Measurements from ENCODE around the gene ERCC2.
"Not testable (repeated sequence)": the region's sequence is repeated elsewhere in the genome, so short reads cannot be mapped to it uniquely, and the experiment has no call there.

The ERCC2 gene
- 9.4 to 30.6 (median 21.9) reads per million in 9 experiments for total RNA-seq

- Mint-ChIP-seq H3K36me3 (ENCODE audit: insufficient read depth) (peaks cover 18% of the 10 kb centered on the region), H3K27ac (peak within 1 kb of the TSS; percentile 89 to 94), H3K27me3 (peaks cover 8% of the 10 kb centered on the region in 2 donors), H3K4me3 (peak within 1 kb of the TSS; percentile 78 to 81), H3K9me3 (no peaks in the 10 kb centered on the region), H3K4me1 (ENCODE audit: low read depth in 2 of 2) (peaks cover 5 to 10% of the 10 kb centered on the region in 2 donors)
- ATAC-seq (replicated peaks) (peak; percentile 98), DNase-seq (peak; percentile 100)
Measured at GRCh38 chr19:45370410-45371204, at the start of gene ERCC2. Gene ERCC2 (minus strand): TSS chr19:45370573. CDS start chr19:45370540, 33 bp downstream.

DNA sequence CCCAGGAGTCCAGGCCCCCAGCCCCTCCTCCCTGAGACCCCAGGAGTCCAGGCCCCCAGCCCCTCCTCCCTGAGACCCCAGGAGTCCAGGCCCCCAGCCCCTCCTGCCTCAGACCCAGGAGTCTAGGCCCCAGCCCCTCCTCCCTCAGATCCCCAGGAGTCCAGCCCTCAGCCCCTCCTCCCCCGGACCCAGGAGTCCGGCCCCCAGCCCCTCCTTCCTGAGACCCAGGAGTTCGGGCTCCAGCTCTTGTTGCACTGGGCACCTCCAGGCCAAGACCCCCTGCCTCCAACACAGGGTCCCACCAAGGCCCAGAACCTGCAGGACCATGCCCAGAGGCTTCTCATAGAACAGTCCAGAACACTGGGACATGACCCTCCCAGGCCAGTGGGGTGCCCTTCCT lies 49.5 kb upstream of the ERCC2 start:
- Mint-ChIP-seq H3K36me3 (ENCODE audit: insufficient read depth) (peaks cover 24% of the 10 kb centered on the region), H3K27ac (peak overlapping the region in 1 of 2 donors; percentile 89), H3K9me3 (no peaks in the 10 kb centered on the region), H3K27me3 (no peaks in the 10 kb centered on the region), H3K4me1 (ENCODE audit: low read depth in 2 of 2) (peaks cover 34 to 36% of the 10 kb centered on the region in 2 donors), H3K4me3 (no peak overlapping the region)
- ATAC-seq (replicated peaks) (no peak), DNase-seq (no peak)

- H3K4me3 Mint-ChIP-seq, result peak overlapping the region in 1 of 2 donors; percentile 25
- H3K27ac Mint-ChIP-seq, result no peak overlapping the region
- H3K9me3 Mint-ChIP-seq, result no peaks in the 10 kb centered on the region
- DNase-seq (no peak), ATAC-seq (replicated peaks) (no peak)
- no peaks in the 10 kb centered on the region for H3K27me3 Mint-ChIP-seq
- peaks cover 31 to 33% of the 10 kb centered on the region in 2 donors for H3K4me1 Mint-ChIP-seq (ENCODE audit: low read depth in 2 of 2)
- H3K36me3 Mint-ChIP-seq (ENCODE audit: insufficient read depth), result peaks cover 27% of the 10 kb centered on the region
Measured at GRCh38 chr19:45419396-45419795, 49.0 kb upstream of the ERCC2 start.

DNA sequence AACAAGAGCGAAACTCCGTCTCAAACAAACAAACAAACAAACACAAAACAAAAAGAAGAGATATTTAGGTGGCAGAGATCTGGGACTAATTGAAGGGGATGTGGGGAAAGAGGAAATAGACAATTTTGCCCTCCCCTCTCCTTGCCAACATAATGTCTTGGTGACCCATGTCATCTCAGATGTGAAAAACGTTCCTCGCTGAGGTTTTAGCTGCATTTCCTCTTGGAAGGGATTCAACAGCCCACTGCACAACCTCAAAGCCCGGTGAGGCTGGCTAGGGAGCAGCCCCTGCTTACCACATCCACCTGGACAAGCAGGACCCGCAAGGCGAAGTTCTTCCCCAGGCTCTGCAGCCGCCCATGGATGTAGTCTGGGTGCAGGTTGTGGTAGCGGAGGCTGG lies 48.4 kb upstream of the ERCC2 start:
- no peak overlapping the region for H3K27ac Mint-ChIP-seq
- H3K9me3 Mint-ChIP-seq, result no peaks in the 10 kb centered on the region
- H3K27me3 Mint-ChIP-seq, result no peaks in the 10 kb centered on the region
- no peak overlapping the region for H3K4me3 Mint-ChIP-seq
- ATAC-seq (replicated peaks), result no peak
- peaks cover 32% of the 10 kb centered on the region for H3K36me3 Mint-ChIP-seq (ENCODE audit: insufficient read depth)
- no peak for DNase-seq
- H3K4me1 Mint-ChIP-seq (ENCODE audit: low read depth in 2 of 2), result peaks cover 25 to 28% of the 10 kb centered on the region in 2 donors

- Mint-ChIP-seq H3K36me3 (ENCODE audit: insufficient read depth) (peaks cover 43% of the 10 kb centered on the region), H3K27ac (no peak overlapping the region), H3K9me3 (no peaks in the 10 kb centered on the region), H3K4me3 (no peak overlapping the region), H3K4me1 (ENCODE audit: low read depth in 2 of 2) (peaks cover 11 to 17% of the 10 kb centered on the region in 2 donors), H3K27me3 (no peaks in the 10 kb centered on the region)
- ATAC-seq (replicated peaks) (no peak), DNase-seq (no peak)
Measured at GRCh38 chr19:45417151-45417550, 46.8 kb upstream of the ERCC2 start.

GRCh38 chr19:45414468-45414867 lies 44.1 kb upstream of the ERCC2 start:
- H3K4me1 Mint-ChIP-seq (ENCODE audit: low read depth in 2 of 2), result peaks cover 3 to 6% of the 10 kb centered on the region in 2 donors
- H3K4me3 Mint-ChIP-seq, result no peak overlapping the region
- H3K27me3 Mint-ChIP-seq, result no peaks in the 10 kb centered on the region
- peak overlapping the region in 1 of 2 donors; percentile 86 for H3K27ac Mint-ChIP-seq
- H3K36me3 Mint-ChIP-seq (ENCODE audit: insufficient read depth), result peaks cover 40% of the 10 kb centered on the region
- no peaks in the 10 kb centered on the region for H3K9me3 Mint-ChIP-seq
- DNase-seq (no peak), ATAC-seq (replicated peaks) (no peak)

DNA sequence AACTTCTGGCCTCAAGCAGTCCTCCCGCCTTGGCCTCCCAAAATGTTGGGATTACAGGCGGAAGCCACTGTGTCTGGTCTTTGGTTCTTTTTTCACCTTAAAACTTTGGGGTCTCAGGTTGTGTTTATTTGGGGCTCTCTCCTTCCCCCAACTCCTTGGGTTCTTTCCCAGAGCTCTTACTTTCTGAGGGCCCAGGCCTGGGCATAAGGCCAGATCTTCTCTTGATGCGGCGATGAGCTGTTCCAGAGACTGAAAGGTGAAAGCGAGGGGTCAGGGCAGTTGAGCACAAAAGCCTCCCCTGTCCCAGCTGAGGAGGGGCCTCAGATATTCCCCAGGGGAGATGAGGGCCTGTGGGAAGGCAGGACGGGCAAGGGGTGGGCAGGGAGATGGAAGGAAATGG lies 43.1 kb upstream of the ERCC2 start:
- ATAC-seq (replicated peaks) (no peak), DNase-seq (no peak)
- peaks cover 0 to 3% of the 10 kb centered on the region in 2 donors for H3K4me1 Mint-ChIP-seq (ENCODE audit: low read depth in 2 of 2)

GRCh38 chr19:45410330-45410729 lies 40.0 kb upstream of the ERCC2 start:
- H3K27me3 Mint-ChIP-seq; H3K4me3 Mint-ChIP-seq; DNase-seq; H3K27ac Mint-ChIP-seq; H3K9me3 Mint-ChIP-seq; ATAC-seq (replicated peaks): not testable (repeated sequence)
- peaks cover 12 to 15% of the 10 kb centered on the region in 2 donors for H3K4me1 Mint-ChIP-seq (ENCODE audit: low read depth in 2 of 2)
- H3K36me3 Mint-ChIP-seq (ENCODE audit: insufficient read depth), result peaks cover 42% of the 10 kb centered on the region

More for the DNA sequence above, 43.1 kb upstream of the ERCC2 start:
- Mint-ChIP-seq H3K27me3 (no peaks in the 10 kb centered on the region), H3K9me3 (no peaks in the 10 kb centered on the region), H3K27ac (no peak overlapping the region), H3K36me3 (ENCODE audit: insufficient read depth) (peaks cover 45% of the 10 kb centered on the region), H3K4me3 (no peak overlapping the region)

DNA sequence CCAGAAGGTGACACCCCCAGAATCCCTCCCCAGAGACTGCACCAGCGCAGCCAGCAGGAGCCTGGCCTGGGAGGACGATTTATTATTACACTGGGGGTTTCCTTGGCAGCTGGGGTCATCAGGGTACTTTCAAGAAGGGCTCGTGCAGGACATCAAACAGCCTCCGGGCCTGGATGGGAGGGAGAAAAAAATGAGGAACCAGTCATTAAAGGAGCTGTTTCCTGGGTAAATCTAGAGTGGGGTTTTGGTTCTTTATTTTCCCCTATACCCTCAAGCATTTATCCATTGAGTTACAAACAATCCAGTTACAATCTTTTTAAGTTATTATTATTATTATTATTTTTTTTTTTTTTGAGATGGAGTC lies 39.2 kb upstream of the ERCC2 start:
- no peak for ATAC-seq (replicated peaks)
- no peak for DNase-seq
- no peak overlapping the region for H3K27ac Mint-ChIP-seq

GRCh38 chr19:45408830-45409556 lies 38.6 kb upstream of the ERCC2 start:
- Mint-ChIP-seq H3K36me3 (ENCODE audit: insufficient read depth) (peaks cover 32% of the 10 kb centered on the region), H3K27me3 (peaks cover 14% of the 10 kb centered on the region in 2 donors), H3K4me1 (ENCODE audit: low read depth in 2 of 2) (peaks cover 23 to 25% of the 10 kb centered on the region in 2 donors), H3K9me3 (no peaks in the 10 kb centered on the region), H3K27ac (no peak overlapping the region), H3K4me3 (no peak overlapping the region)
- ATAC-seq (replicated peaks) (no peak), DNase-seq (no peak)

More for the DNA sequence above, 39.2 kb upstream of the ERCC2 start:
- no peaks in the 10 kb centered on the region for H3K9me3 Mint-ChIP-seq
- no peak overlapping the region for H3K4me3 Mint-ChIP-seq
- peaks cover 9% of the 10 kb centered on the region in 2 donors for H3K27me3 Mint-ChIP-seq
- H3K4me1 Mint-ChIP-seq (ENCODE audit: low read depth in 2 of 2), result peaks cover 18 to 20% of the 10 kb centered on the region in 2 donors
- peaks cover 37% of the 10 kb centered on the region for H3K36me3 Mint-ChIP-seq (ENCODE audit: insufficient read depth)

GRCh38 chr19:45408121-45408520 lies 37.7 kb upstream of the ERCC2 start:
- ATAC-seq (replicated peaks) (no peak), DNase-seq (no peak)
- Mint-ChIP-seq H3K27ac (peak overlapping the region in 1 of 2 donors; percentile 15), H3K4me3 (no peak overlapping the region), H3K36me3 (ENCODE audit: insufficient read depth) (peaks cover 28% of the 10 kb centered on the region), H3K4me1 (ENCODE audit: low read depth in 2 of 2) (peaks cover 30% of the 10 kb centered on the region in 2 donors), H3K9me3 (no peaks in the 10 kb centered on the region), H3K27me3 (peaks cover 22 to 23% of the 10 kb centered on the region in 2 donors)

GRCh38 chr19:45407585-45407984 lies 37.2 kb upstream of the ERCC2 start:
- not testable (repeated sequence) for ATAC-seq (replicated peaks); H3K4me3 Mint-ChIP-seq; H3K9me3 Mint-ChIP-seq; DNase-seq; H3K27ac Mint-ChIP-seq
- H3K4me1 Mint-ChIP-seq (ENCODE audit: low read depth in 2 of 2), result peaks cover 30% of the 10 kb centered on the region in 2 donors
- H3K27me3 Mint-ChIP-seq, result peaks cover 22 to 29% of the 10 kb centered on the region in 2 donors
- peaks cover 23% of the 10 kb centered on the region for H3K36me3 Mint-ChIP-seq (ENCODE audit: insufficient read depth)

- H3K9me3 Mint-ChIP-seq, result no peaks in the 10 kb centered on the region
Measured at GRCh38 chr19:45407091-45407375, 36.7 kb upstream of the ERCC2 start.

More at GRCh38 chr19:45407091-45407375, 36.7 kb upstream of the ERCC2 start:
- peaks cover 23% of the 10 kb centered on the region for H3K36me3 Mint-ChIP-seq (ENCODE audit: insufficient read depth)
- H3K27me3 Mint-ChIP-seq, result peaks cover 22 to 33% of the 10 kb centered on the region in 2 donors
- ATAC-seq (replicated peaks), result no peak
- peaks cover 30% of the 10 kb centered on the region in 2 donors for H3K4me1 Mint-ChIP-seq (ENCODE audit: low read depth in 2 of 2)
- no peak for DNase-seq
- H3K27ac Mint-ChIP-seq, result peak overlapping the region in 1 of 2 donors; percentile 89
- peak overlapping the region; percentile 94 to 96 for H3K4me3 Mint-ChIP-seq
